GM04503 (cell line): Measurements from ENCODE around the gene RASAL1.
A peak's percentile ranks its signal among the peaks of the same experiment; 100 is the strongest.

ENCODE experiments used
- DNase-seq: peaks from one replicate; pipeline ENCODE4 v3.0.0-alpha.2; 2012; ENCODE audit warnings: low read depth

RASAL1 gene

GRCh38 chr12:113116875-113117274 is 18.7 kb downstream of the RASAL1 start:
- DNase-seq = no peak

- DNase-seq = no peak
These were observed 20.0 kb downstream of the RASAL1 start for GRCh38 chr12:113115455-113116126.

- no peak for DNase-seq
These were observed 20.9 kb downstream of the RASAL1 start for GRCh38 chr12:113114447-113115178.

- DNase-seq = no peak
These were observed 22.2 kb downstream of the RASAL1 start for GRCh38 chr12:113113397-113113796.

GRCh38 chr12:113112043-113112899 is 23.3 kb downstream of the RASAL1 start:
- DNase-seq = no peak

- no peak for DNase-seq
These were observed 24.3 kb downstream of the RASAL1 start for GRCh38 chr12:113111247-113111646.

GRCh38 chr12:113109872-113110599 is 25.5 kb downstream of the RASAL1 start:
- no peak for DNase-seq

- no peak for DNase-seq
These were observed 26.2 kb downstream of the RASAL1 start for GRCh38 chr12:113109360-113109759.

- DNase-seq = no peak
These were observed 27.3 kb downstream of the RASAL1 start for GRCh38 chr12:113108308-113108707.

- no peak for DNase-seq
These were observed 29.2 kb downstream of the RASAL1 start for GRCh38 chr12:113106361-113106760.

- DNase-seq = no peak
These were observed 29.8 kb downstream of the RASAL1 start for GRCh38 chr12:113105606-113106271.

GRCh38 chr12:113104953-113105510 is 30.5 kb downstream of the RASAL1 start:
- DNase-seq = no peak

- no peak for DNase-seq
These were observed 31.7 kb downstream of the RASAL1 start for GRCh38 chr12:113103756-113104450.

- DNase-seq = no peak
These were observed 32.8 kb downstream of the RASAL1 start for GRCh38 chr12:113102811-113103210.

- no peak for DNase-seq
These were observed 33.8 kb downstream of the RASAL1 start for GRCh38 chr12:113101751-113102150.

- no peak for DNase-seq
These were observed 35.8 kb downstream of the RASAL1 start for GRCh38 chr12:113099764-113100163.

GRCh38 chr12:113099364-113099763 is 36.2 kb downstream of the RASAL1 start:
- DNase-seq = no peak

- peak; percentile 58 for DNase-seq
These were observed 37.0 kb downstream of the RASAL1 start for GRCh38 chr12:113098441-113099028.

- no peak for DNase-seq
These were observed 37.7 kb downstream of the RASAL1 start for GRCh38 chr12:113097716-113098440.
